Ishikawa (cell line): ENCODE results near the gene CES2.
A peak's percentile ranks its signal among the peaks of the same experiment; 100 is the strongest.

Experiments
- CEBPB ChIP-seq: IDR thresholded peaks from 2 replicates; pipeline ENCODE4 v1.6.1; 2012
- CREB1 ChIP-seq: IDR thresholded peaks from 2 replicates; pipeline ENCODE4 v1.6.1; 2012; ENCODE audit warnings: low read depth
- EGR1 ChIP-seq: IDR thresholded peaks from 2 replicates; pipeline ENCODE4 v1.6.1; 2012
- EP300 ChIP-seq: IDR thresholded peaks from 2 replicates; pipeline ENCODE4 v1.6.1; 2012; ENCODE audit warnings: borderline replicate concordance
- NFIC ChIP-seq: IDR thresholded peaks from 2 replicates; pipeline ENCODE4 v1.6.1; 2012
- RAD21 ChIP-seq: IDR thresholded peaks from 2 replicates; pipeline ENCODE4 v1.6.1; 2012; ENCODE audit warnings: low read depth
- TAF1 ChIP-seq: IDR thresholded peaks from 2 replicates; pipeline ENCODE4 v1.6.1; 2012; ENCODE audit warnings: low read depth, mild to moderate bottlenecking
- TCF12 ChIP-seq: IDR thresholded peaks from 2 replicates; pipeline ENCODE4 v1.6.1; 2012; ENCODE audit warnings: low read depth
- TEAD4 ChIP-seq: IDR thresholded peaks from 2 replicates; pipeline ENCODE4 v1.6.1; 2012
- YY1 ChIP-seq: IDR thresholded peaks from 2 replicates; pipeline ENCODE4 v1.6.1; 2012; ENCODE audit warnings: low read depth
- ZBTB7A ChIP-seq: IDR thresholded peaks from 2 replicates; pipeline ENCODE4 v1.6.1; 2012; ENCODE audit warnings: low read depth
- TF ChIP-seq, protein P1 (sequence below): IDR thresholded peaks from 2 replicates; pipeline ENCODE4 v1.6.1; 2012
- TF ChIP-seq, protein P2 (sequence below): IDR thresholded peaks from 2 replicates; pipeline ENCODE4 v1.6.1; 2012; ENCODE audit warnings: low read depth, mild to moderate bottlenecking
- TF ChIP-seq, protein P3 (sequence below): IDR thresholded peaks from 2 replicates; pipeline ENCODE4 v1.6.1; 2012

CES2 gene

DNA sequence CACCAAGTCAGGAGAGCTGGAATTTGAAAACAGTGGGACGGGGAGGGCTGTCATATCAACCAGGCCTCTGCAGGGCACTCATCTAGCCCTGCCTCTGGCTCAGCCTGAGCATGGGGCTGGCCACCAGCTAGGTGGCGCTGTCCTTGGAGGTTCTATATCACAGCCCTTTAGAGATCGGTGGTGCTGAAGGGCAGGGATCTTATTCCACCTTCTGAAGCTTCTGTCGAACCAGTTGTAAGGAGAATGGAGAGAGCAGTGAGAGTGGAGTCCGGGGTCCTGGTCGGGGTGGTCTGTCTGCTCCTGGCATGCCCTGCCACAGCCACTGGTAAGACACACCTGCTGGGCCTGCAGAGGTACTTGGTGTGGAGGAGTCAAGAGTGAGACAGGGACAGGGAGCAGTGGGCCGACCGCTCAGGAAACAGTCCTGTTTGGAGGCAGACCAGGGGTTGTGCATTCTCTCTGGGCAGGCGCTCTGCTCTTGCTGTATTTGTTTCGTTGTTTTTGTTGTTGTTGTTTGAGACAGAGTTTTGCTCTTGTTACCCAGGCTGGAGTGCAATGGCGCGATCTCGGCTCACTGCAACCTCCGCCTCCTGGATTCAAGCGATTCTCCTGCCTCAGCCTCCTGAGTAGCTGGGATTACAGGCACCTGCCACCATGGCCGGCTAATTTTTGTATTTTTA is 25.9 kb downstream of the CES2 start, which contains the start of gene CES3:
TSS of gene CES3 (plus strand) at position 202 of the 680 bp plus-strand sequence. CDS start at position 244, 42 bp downstream.
- TF ChIP-seq CREB1 (no peak), RAD21 (peak; percentile 42; the same call in 1 of the 2 replicates)
- TF ChIP-seq, protein P1, sequence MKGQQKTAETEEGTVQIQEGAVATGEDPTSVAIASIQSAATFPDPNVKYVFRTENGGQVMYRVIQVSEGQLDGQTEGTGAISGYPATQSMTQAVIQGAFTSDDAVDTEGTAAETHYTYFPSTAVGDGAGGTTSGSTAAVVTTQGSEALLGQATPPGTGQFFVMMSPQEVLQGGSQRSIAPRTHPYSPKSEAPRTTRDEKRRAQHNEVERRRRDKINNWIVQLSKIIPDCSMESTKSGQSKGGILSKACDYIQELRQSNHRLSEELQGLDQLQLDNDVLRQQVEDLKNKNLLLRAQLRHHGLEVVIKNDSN = no peak
- TF ChIP-seq, protein P2, sequence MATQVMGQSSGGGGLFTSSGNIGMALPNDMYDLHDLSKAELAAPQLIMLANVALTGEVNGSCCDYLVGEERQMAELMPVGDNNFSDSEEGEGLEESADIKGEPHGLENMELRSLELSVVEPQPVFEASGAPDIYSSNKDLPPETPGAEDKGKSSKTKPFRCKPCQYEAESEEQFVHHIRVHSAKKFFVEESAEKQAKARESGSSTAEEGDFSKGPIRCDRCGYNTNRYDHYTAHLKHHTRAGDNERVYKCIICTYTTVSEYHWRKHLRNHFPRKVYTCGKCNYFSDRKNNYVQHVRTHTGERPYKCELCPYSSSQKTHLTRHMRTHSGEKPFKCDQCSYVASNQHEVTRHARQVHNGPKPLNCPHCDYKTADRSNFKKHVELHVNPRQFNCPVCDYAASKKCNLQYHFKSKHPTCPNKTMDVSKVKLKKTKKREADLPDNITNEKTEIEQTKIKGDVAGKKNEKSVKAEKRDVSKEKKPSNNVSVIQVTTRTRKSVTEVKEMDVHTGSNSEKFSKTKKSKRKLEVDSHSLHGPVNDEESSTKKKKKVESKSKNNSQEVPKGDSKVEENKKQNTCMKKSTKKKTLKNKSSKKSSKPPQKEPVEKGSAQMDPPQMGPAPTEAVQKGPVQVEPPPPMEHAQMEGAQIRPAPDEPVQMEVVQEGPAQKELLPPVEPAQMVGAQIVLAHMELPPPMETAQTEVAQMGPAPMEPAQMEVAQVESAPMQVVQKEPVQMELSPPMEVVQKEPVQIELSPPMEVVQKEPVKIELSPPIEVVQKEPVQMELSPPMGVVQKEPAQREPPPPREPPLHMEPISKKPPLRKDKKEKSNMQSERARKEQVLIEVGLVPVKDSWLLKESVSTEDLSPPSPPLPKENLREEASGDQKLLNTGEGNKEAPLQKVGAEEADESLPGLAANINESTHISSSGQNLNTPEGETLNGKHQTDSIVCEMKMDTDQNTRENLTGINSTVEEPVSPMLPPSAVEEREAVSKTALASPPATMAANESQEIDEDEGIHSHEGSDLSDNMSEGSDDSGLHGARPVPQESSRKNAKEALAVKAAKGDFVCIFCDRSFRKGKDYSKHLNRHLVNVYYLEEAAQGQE = no peak

DNA sequence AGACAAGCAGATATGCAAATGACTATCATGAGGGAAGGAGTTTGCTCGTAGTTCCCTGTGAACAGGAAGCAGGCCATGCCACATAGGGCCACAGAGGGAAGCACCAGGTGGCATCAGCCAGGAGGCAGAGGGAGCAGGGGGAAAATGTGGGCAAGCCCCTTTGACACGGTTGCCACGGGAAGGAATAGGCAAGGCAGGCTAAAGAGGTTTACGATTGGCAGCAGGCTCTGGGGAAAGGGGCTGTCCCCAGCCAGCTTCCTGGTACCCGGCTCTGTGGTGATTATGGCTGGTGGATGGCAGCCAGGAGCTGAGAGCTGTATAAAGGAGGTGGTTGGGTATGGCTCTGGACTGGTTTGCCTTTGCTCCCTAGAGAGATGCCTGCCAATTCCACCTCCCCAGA is 26.6 kb downstream of the CES2 start:
- TF ChIP-seq, protein P1 = no peak
- TF ChIP-seq RAD21 (no peak), EGR1 (no peak), TCF12 (no peak), ZBTB7A (no peak)
- TF ChIP-seq, protein P3, sequence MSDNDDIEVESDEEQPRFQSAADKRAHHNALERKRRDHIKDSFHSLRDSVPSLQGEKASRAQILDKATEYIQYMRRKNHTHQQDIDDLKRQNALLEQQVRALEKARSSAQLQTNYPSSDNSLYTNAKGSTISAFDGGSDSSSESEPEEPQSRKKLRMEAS = no peak

DNA sequence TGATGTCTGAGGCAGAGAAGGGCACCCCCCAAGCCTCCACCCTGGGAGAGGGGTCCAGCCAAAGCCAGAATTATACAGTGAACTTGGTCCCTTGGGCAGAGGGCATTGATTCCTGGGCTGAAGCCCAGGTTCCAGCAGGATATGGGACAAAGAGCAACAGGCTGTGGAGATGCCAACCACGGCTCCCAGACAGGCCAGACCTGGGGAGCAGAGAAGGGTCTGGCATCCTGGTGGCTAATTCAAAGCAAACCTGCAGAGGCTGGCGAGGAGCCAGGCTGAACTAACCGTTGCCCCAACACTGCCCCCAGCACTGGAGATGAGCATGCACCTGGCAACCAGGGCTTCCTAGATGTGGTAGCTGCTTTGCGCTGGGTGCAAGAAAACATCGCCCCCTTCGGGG is 28.7 kb downstream of the CES2 start:
- no peak for TF ChIP-seq YY1
- TF ChIP-seq EP300 = no peak
- TF ChIP-seq TCF12 = no peak
- TF ChIP-seq TEAD4 = no peak
- TF ChIP-seq ZBTB7A = no peak
- no peak for TF ChIP-seq EGR1
- TF ChIP-seq, protein P2 = no peak
- TF ChIP-seq, protein P1 = no peak
- TF ChIP-seq RAD21 = no peak
- no peak for TF ChIP-seq TAF1
- no peak for TF ChIP-seq CEBPB

DNA sequence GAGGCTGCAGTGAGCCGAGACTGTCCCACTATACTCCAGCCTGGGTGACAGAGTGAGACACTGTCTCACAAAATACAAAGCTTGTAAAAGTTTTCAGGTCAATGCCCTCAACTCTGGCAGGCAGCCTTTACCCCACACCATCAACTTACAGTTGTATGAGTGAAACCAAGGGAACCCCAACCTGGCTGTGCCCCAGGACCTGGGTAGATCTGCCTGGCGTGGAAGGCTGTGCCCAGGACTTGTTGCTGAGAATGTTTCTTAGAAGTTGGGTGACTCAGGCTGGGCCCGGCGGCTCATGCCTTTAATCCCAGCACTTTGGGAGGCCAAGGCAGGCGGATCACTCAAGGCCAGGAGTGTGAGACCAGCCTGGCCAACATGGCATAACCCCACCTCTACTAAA is 33.5 kb downstream of the CES2 start:
- no peak for TF ChIP-seq NFIC
- TF ChIP-seq CREB1 = no peak
- no peak for TF ChIP-seq ZBTB7A

DNA sequence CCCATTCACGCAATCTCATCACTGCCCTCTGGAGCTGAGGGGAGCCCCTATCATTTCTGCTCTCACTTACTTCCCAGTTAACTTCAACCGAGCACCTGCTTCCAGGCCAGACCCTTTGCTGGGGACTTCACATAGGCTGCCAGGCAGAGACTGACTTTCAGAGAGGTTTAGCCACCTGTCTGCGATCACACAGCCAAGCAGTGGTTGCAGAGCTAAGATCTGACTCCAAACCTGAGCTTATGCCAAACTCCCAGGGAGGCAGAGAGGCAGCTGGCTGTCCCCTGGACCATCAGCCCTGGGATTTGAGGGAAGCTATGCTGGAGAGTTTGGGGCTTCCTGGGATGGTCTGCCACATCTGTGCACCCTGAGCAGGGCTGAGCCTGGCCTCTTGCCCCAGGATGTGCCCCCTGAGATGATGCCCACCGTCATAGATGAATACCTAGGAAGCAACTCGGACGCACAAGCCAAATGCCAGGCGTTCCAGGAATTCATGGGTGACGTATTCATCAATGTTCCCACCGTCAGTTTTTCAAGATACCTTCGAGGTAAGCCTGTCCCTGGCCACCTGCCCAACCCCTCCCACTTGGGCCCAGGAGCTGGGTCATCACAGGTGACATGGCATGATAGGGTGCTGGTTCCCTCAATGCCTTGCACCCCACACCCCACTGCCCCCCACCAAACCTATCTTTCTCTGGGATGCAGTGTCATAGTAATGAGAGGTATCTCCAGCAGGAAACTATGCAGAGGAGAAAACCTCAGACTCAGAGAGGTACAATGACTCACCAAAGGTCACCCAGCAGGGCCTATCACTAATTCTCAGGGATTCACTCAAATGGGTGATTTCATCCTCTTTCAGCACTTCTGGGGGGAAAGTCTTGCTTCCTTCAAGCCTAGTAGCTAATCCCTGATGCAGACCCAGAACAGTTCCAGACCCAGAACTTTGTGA is 35.7 kb downstream of the CES2 start:
- TF ChIP-seq EP300 = 0 out of 2 replicates have a peak, but pooled peaks have one; percentile 34
- peak; percentile 47; the same call in 1 of the 2 replicates for TF ChIP-seq ZBTB7A
- TF ChIP-seq NFIC = peak; percentile 40
- TF ChIP-seq RAD21 = no peak
- TF ChIP-seq TCF12 = no peak
- TF ChIP-seq TEAD4 = peak; percentile 93

DNA sequence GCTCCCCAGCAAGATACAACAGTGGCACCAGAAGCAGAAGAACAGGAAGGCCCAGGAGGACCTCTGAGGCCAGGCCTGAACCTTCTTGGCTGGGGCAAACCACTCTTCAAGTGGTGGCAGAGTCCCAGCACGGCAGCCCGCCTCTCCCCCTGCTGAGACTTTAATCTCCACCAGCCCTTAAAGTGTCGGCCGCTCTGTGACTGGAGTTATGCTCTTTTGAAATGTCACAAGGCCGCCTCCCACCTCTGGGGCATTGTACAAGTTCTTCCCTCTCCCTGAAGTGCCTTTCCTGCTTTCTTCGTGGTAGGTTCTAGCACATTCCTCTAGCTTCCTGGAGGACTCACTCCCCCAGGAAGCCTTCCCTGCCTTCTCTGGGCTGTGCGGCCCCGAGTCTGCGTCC is 37.7 kb downstream of the CES2 start:
- TF ChIP-seq NFIC (peak; percentile 12; the same call in 1 of the 2 replicates), YY1 (no peak)
